K562 (cell line): ENCODE data around the gene YJEFN3.

ENCODE experiments used
- CTCF ChIP-seq, 3 experiments: IDR thresholded peaks in 2 of 3; conservative IDR thresholded peaks in 1 of 3; 2 replicates each; pipeline ENCODE4 v1.5.1; 2011 to 2012; ENCODE audit warnings: low read length in 3 of 3, mild to moderate bottlenecking in 3 of 3, control low read depth in 2 of 3, improper control_type of control experiment in 1 of 3, inconsistent platforms in 1 of 3, low read depth in 1 of 3, mixed read lengths in 1 of 3, moderate library complexity in 1 of 3; ENCODE audit not compliant: insufficient read depth in 2 of 3
- GABPA ChIP-seq: fragments of 200-800 bp; sonication (Bioruptor generic); conservative IDR thresholded peaks from 2 replicates; pipeline ENCODE4 v1.6.1; 2016; ENCODE audit warnings: low read depth, missing genetic modification characterization, missing compliant biosample characterization
- KLF10 ChIP-seq: fragments of 250-450 bp; sonication (Bioruptor Pico); IDR thresholded peaks from 2 replicates; pipeline ENCODE4 v1.6.1; 2021; ENCODE audit warnings: matching md5 sums
- PCBP2 ChIP-seq: fragments of 200-400 bp; formaldehyde crosslinking; IDR thresholded peaks from 2 replicates; pipeline ENCODE4 v1.6.1; 2018; ENCODE audit warnings: low read length, low read depth, mild to moderate bottlenecking, moderate library complexity; ENCODE audit not compliant: poor library complexity, severe bottlenecking
- POU5F1 ChIP-seq: fragments of 150-350 bp; IDR thresholded peaks from 2 replicates; pipeline ENCODE4 v1.6.1; 2014; ENCODE audit warnings: borderline replicate concordance, low read length, low read depth, mild to moderate bottlenecking; ENCODE audit not compliant: partially characterized antibody
- REST ChIP-seq, 2 experiments: fragments of 450-650 bp; formaldehyde crosslinking in 1 of 2; IDR thresholded peaks; 2 replicates each; pipeline versions ENCODE4 v1.4.0 to v1.6.1; 2014 to 2020; ENCODE audit warnings: mild to moderate bottlenecking in 2 of 2, borderline replicate concordance in 1 of 2, low read depth in 1 of 2
- SMARCE1 ChIP-seq: fragments of 450-650 bp; IDR thresholded peaks from 2 replicates; pipeline ENCODE4 v1.7.1; 2016; ENCODE audit warnings: mild to moderate bottlenecking
- SNIP1 ChIP-seq: fragments of 450-650 bp; IDR thresholded peaks from 2 replicates; pipeline ENCODE4 v1.7.1; 2017; ENCODE audit warnings: low read depth, mild to moderate bottlenecking
- TAL1 ChIP-seq: fragments of 450-650 bp; IDR thresholded peaks from 2 replicates; pipeline ENCODE4 v1.6.1; 2016; ENCODE audit warnings: mild to moderate bottlenecking
- THRA ChIP-seq: fragments of 450-650 bp; IDR thresholded peaks from 2 replicates; pipeline ENCODE4 v1.6.1; 2017; ENCODE audit warnings: mild to moderate bottlenecking, moderate library complexity
- USF2 ChIP-seq: sonication (generic); formaldehyde crosslinking; IDR thresholded peaks from 2 replicates; pipeline ENCODE4 v1.5.0; 2020; ENCODE audit warnings: missing genetic modification reagents
- ZFP91 ChIP-seq: sonication (generic); formaldehyde crosslinking; IDR thresholded peaks from 2 replicates; pipeline ENCODE4 v1.8.0; 2022; ENCODE audit warnings: mild to moderate bottlenecking, missing genetic modification reagents
- ZNF274 ChIP-seq: IDR thresholded peaks from 2 replicates; pipeline ENCODE4 v1.6.1; 2011; ENCODE audit warnings: low read depth, mild to moderate bottlenecking, low read length, moderate library complexity, borderline replicate concordance

- no peak for TF ChIP-seq CTCF (IDR thresholded peaks at IDR 0.05 in 2 of 3, conservative IDR thresholded peaks at IDR 0.05 in 1 of 3; ENCODE audit: insufficient read depth in 2 of 3, low read depth in 1 of 3, low read length in 3 of 3)
- no peak for TF ChIP-seq THRA
- TF ChIP-seq ZNF274, result no peak
- TF ChIP-seq SNIP1, result no peak
- TF ChIP-seq TAL1, result no peak
- no peak for TF ChIP-seq USF2 (CRISPR knock-in tag)
- TF ChIP-seq POU5F1, result no peak
- TF ChIP-seq PCBP2, result no peak
- no peak for TF ChIP-seq KLF10
- TF ChIP-seq SMARCE1, result no peak
- TF ChIP-seq REST (IDR thresholded peaks at IDR 0.05; ENCODE audit: borderline replicate concordance), result no peak
- TF ChIP-seq REST (CRISPR knock-in tag; IDR thresholded peaks at IDR 0.05; ENCODE audit: low read depth), result no peak
- no peak for TF ChIP-seq ZFP91 (CRISPR knock-in tag)
- no peak for TF ChIP-seq GABPA
These were observed 23.7 kb upstream of the YJEFN3 start for GRCh38 chr19:19504754-19505668.
